DMS79 treated with DMSO at 0.1 percent for 48 hours (cell line): ENCODE data around the gene SFSWAP.
"Not testable (repeated sequence)": the region's sequence is repeated elsewhere in the genome, so short reads cannot be mapped to it uniquely, and the experiment has no call there.

Experiments used
- DNase-seq: peaks from one replicate; lab custom pipeline; 2025; lab: John Stamatoyannopoulos, UW

The SFSWAP gene

DNA sequence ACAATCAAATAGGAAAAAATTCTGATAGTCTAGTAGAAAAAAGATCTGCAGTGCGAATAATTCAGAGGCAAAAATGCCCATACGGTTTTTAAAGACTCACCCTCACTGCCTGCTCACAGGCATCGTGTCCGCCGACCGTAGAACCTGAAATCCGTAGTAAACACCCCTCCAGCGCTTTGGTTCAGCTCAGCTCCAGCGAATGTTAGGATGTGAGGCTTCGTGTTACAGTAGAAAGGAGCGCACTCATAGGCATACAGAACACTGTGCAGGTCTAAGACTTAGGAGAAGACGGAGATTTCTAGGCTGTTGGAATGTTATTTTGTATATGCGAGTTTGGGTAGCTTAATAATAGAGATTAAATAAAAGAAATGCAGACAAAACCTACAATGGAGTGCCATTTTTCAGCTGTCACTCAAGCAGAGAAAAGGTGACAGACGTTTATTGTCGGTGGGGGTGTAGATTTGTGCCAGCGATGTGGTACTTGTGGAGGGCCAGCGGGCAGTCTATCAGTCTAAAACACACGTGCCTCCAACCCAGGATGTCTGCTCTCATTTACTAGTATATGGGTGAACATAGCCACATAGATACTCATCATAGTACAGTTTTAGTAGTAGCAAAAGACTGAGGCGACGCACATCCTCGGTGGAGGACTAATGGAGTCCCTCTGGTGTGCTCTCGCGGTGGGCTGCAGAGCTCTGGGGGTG lies 25.7 kb downstream of the SFSWAP start:
- no peak for DNase-seq

DNA sequence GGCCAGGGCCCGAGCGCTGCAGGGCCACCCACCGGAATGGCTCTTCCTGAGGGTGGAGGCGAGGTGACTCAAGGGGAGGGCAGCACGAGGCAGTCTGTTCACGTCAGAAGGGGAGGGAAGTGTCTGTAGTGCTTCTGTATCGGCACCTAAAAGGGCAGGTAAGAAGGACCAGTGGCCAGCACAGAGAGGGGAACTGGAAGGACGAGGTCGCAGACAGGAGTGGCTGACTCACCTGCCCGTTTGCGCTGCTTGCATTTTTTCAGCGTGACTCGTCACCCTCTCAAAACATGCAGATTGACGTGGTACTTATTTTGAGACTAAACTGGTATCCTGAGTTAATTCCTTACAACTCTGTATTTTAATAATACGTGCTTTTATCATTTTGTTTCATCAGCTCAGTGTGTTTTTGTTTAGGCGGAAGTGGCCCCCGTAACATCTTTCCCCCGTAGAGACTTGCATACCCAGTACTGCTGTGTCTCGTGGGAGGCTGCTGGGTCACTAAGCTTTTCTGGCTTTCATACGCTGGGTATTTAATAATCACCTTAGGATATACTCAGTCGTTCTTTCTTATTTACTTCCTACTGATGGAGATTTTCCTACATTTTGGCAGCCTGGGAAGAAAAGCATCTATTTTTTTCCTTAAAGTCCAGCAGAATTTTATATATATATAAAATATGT lies 26.4 kb downstream of the SFSWAP start:
- DNase-seq = no peak

DNA sequence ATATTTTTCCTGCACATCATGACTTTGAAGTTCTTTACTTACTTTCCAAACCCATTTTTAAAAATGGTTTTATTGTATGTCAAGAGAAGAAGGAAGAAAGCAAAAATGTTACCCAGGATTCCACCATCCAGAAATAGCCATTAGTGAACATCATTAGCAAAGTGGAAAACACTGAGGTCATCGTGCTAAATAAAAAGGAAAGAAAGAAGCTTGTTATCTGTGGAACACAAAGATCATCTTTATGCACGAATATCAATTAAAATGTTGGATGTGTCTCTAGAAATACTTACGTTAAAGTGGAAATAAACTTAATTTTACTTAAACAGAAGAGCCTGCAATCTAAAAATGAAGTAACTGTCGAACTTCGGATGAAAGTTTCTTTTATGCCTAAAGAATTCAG lies 27.3 kb downstream of the SFSWAP start:
- no peak for DNase-seq

DNA sequence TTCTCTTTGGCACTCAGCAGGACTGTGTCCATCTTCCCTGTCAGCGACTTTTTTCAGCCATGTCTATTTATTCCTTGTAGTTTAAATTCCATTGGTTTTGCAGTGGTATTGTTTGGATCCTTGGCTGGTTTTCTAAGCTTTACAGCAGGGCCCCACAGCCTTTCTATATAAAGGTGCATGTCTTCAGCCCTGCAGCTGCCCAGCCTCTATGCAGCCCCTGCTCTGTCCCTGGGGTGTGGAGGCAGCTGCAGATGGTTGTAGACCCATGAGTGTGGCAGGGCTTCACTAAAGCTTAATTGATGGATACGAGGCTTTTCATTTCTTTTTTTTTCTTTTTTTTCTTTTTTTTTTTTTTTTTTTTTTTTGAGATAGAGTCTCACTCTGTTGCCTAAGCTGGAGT lies 29.7 kb downstream of the SFSWAP start:
- DNase-seq = no peak

DNA sequence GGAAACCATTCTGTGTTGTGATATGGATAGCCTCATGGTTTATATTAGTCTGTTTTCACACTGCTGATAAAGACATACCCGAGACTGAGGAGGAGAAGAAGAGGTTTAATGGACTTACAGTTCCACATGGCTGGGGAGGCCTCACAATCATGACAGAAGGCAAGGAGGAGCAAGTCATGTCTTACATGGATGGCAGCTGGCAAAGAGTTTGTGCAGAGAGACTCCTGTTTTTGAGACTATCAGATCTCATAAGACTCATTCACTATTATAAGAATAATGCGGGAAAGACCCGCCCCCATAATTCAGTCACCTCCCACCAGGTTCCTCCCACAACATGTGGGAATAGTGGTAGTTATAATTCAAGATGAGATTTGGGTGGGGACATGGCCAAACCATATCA lies 31.9 kb downstream of the SFSWAP start:
- DNase-seq = not testable (repeated sequence)

DNA sequence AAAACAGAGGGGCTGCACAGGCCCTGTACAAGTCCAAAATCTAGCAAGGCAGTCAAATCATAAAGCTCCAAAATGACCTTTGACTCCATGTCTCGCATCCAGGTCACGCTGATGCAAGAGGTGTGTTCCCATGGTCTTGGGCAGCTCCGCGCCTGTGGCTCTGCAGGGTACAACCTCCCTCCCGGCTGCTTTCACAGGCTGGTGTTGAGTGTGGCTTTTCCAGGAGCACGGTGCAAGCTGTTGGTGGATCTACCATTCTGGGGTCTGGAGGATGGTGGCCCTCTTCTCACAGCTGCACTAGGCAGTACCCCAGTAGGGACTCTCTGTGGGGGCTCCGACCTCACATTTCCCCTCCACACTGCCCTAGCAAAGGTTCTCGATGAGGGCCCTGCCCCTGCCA lies 32.5 kb downstream of the SFSWAP start:
- not testable (repeated sequence) for DNase-seq

DNA sequence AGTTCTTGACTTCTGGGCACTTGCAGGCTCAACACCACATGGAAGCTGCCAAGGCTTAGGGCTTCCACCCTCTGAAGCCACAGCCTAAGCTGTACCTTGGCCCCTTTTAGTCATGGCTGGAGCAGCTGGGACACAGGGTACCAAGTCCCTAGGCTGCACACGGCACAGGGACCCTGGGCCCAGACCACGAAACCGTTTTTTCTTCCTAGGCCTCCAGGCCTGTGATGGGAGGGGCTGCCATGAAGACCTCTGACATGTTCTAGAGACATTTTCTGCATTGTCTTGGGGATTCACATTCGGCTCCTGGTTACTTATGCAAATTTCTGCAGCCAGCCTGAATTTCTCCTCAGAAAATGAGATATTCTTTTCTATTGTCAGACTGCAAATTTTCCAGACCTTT lies 33.0 kb downstream of the SFSWAP start:
- DNase-seq = not testable (repeated sequence)

DNA sequence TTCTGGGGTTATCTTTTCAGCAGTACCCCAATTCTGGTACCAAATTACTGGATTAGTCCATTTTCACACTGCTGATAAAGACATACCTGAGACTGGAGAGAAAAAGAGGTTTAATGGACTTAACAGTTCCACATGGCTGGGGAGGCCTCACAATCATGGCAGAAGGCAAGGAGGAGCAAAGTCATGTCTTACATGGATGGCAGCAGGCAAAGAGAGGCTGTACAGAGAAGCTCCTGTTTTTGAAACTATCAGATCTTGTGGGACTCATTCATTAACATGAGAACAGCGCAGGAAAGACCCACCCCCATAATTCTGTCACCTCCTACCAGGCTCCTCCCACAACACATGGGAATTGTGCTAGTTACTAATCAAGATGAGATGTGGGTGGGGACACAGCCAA lies 33.8 kb downstream of the SFSWAP start:
- DNase-seq = not testable (repeated sequence)

DNA sequence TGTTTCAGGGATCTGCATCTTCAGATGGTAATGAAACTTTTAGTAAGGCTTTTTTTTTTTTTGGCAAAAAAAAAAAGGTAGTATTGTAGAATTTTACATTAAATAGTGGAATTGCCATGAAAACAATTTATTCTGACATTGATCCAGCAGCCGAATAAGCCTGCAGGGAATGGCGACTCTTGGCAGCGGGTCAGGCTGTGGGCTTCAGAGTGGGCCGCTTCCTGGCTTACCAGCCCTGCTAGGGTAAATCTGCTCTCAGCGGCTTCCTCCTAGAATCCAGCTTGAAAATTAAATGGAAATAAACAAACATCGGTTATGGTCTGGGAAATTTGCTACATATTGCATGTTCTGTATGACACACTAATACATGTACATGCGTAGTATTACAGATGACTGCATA lies 34.8 kb downstream of the SFSWAP start:
- DNase-seq = no peak

DNA sequence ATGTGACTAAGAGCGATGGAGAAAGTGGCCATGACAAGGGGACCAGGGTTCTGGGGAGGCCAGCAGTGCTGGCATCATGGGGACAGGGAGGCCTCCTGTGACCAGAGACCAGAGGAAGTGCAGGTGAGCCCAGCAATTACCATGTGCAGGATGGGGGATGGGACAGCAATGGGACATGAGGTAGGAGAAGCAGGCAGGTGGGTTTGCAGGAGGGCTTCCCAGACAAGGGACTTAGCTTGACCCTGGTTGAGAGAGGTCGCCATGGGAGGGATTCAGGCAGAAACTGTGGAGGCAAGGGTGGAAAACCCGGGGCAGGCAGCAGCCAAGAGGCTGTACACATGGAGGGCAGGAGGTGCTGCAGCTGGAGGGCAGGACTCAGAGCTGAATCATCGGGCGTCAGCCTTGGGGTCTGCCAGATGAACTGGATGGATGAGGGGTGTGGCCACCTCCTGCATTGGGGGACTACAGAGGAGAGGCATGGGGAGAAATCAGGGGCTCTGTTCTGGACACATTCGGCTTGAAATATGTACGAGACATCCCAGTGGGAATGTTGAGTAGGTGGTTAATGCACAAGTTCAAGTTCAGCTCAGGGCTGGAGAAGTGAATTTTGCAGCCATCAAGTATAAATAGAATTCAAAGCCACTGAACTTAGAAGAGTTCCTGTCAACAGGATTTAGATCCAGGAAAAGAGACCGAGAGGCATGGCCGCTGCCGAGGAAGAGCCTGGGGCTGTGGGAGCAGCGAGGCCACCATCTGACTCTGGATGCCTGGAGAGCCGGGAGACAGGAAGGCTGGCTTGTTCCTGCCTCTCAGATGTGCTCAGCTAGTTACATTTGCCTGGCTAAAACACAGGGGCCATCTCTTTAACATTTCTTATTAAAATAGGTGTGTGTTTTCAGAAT lies 36.6 kb downstream of the SFSWAP start:
- no peak for DNase-seq

DNA sequence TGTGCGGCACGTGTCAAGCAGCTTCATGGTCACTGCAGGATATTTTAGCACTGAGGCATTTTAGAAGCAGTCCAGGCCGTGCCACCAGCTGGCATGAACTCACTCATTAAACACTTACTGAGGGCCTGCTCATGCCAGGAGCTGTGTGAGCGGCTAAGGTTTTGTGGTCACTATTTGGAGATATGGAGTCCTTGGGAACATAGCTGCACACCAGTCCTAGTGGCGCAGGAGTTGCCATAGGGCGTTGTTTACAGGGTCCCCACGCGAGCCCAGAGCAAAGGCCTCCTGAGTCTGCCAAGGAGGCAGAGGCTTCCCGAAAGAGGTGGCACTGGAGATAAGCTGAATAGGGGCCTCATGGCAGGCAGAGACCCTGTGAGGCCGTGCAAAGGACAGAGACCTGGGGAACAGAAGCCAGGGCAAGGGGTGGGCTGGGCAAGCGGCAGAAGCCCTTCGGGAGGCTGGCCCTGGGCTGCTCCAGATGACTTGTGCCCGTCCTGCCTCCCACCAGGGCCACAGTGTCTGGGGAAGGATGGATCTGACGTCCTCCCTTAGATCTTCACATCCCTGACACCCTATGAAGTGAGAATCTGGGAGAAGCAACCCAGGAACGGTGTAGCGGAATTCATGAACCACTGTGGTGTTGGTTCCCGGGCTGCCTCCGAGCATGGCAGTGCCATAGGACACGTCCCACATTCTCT lies 38.9 kb downstream of the SFSWAP start:
- DNase-seq = no peak

DNA sequence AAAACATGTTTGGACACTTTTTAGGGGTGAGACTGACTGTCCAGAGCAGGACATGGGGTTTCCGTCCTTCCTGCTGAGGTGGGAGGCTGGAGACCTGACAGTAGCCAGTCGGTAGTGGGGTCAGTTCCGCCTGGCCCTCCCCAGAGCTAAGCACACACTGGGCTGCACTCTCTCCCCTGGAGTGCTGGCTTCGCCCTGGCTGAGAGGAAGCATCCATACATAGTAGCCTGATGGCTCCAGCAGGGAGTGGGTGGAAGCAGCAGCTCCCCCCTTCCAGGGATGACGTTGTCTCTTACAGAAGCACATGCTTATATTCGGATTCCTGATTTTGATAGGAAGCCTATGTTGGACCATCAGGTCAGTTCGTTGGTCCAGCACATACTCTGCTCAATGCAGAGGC lies 40.4 kb downstream of the SFSWAP start:
- no peak for DNase-seq

DNA sequence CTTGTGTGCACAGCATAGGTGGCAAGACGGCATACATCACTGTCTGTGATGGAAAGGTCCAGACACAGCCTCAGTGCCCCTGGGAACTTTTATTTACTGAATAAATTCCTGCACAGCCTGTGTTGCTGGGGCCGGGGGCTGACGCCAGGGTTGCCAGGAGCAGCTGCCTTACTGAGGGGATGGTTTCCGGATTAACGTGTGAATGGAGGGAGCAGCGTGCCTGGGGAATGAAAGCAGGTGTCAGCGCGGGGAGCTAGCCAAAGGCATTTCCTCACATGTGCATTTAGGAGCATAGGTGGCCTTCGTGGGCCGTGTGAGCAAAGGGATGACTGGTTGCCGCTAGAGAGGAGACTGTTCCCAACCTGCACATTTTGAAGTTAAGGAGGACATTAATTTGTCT lies 41.6 kb downstream of the SFSWAP start:
- DNase-seq = no peak

DNA sequence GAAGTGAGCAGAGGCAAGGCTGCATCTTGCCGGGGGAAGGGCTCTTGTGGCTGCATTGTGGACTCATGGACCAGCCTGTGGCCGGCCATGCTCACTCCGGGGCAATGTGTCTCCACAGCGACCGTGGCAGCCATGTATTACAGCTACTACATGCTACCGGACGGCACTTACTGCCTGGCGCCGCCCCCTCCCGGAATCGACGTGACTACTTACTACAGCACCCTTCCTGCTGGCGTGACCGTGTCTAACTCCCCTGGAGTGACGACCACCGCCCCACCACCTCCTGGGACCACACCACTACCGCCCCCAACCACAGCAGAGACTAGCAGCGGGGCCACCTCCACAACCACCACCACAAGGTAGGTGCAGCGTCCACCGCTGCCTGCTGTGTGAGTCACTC lies 42.1 kb downstream of the SFSWAP start:
- DNase-seq = no peak

DNA sequence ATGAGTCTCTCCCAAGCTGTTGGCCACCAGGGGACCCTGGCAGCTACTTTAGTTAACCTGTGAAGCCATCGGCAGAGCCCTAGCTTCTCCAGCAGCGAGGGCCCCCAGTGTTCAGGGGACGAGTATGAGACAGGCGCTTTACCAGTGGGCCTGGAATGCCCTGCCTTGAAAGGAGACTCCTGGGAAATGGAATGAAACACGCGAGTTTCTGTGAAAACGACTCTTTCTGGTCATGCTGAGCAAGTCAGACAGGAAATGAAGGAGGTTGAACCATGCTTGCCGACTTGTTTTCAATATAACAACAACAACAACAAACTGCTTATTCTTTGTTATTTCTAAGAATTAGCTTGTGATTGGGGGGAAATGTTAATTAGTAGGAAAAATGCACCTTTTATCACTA lies 42.9 kb downstream of the SFSWAP start:
- no peak for DNase-seq

DNA sequence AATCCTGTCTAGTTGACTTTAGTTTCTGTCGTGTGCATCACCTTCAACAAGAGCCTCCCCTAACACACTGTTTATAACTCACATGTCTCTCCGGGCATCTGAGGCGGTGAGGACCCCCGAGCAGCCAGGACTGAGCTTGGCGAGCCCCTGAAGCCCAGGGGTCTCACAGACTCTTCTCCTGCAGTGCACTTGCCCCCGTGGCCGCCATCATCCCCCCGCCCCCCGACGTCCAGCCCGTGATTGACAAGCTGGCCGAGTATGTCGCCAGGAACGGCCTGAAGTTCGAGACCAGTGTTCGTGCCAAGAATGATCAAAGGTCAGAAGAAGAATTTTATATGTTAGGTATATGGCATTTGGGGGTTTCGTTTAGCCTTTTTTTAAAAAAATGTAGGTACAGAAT lies 43.3 kb downstream of the SFSWAP start:
- no peak for DNase-seq

DNA sequence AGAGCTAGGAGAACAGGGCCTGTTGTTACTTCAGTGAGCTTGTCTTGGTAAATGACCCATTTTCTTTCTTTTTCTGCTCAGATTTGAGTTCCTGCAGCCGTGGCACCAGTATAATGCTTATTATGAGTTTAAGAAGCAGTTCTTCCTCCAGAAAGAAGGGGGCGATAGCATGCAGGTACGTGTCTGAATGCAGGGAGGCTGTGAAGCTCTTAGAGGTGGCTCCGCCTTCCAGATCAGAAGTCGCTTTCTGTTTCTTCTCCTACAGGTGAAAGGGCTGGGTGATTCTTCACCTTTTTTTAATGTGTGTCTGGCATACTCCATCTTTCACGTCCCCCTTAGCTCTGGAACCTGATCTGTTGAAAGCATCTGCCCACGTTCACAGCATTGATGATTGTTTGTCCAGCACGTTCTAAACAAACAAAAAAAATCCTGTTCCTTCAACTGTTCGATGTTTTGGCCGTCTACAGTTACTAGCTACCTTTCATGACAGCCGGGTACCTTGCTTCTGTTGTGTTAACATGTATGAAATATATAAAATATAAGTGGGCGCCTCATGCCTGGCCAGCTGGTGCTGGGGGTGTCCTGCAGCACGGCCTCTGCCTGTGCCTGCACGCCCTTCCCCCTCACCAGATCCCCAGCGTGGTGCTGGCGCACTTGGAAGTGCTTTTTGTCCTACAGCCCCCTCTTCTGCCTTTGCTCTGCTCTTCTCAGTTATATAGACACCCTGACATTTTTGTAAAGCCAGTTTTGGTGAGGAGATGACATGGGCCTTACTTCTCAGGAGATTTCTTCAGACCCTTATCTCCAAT lies 44.6 kb downstream of the SFSWAP start:
- no peak for DNase-seq

DNA sequence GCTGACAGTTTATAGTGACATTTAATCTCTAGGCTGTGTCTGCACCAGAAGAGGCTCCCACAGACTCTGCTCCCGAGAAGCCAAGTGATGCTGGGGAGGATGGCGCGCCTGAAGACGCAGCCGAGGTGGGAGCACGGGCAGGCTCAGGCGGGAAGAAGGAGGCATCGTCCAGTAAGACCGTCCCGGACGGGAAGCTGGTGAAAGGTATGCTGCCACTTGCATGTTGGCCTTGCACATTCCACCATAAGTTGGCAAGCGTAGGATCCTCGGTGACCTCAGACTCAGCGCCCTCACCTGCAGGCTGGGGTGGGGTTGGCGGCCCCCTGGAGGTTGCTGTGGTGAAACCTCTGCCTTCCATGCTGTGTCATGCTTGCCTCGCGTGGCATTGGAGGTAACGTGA lies 45.6 kb downstream of the SFSWAP start:
- DNase-seq = no peak

DNA sequence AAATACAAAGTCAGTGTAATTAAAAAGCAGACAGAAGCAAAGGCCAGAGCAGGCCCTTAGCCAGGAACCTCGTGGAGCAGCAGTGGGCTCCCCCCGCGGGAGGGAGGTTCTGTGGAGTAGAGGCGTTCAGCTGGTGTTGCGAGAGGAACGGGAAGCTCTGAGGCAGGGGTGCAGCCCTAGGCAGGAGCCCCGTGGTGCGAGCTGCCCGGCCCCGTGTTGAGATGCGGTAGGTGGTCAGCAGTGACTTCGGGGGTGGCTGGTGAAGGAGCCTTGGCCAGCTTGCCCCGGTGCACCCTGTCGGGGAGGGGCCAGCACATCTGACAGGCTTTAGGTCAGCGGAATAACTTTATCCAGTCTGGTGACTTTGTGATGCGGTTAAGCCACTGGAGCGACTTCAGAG lies 46.2 kb downstream of the SFSWAP start:
- no peak for DNase-seq

DNA sequence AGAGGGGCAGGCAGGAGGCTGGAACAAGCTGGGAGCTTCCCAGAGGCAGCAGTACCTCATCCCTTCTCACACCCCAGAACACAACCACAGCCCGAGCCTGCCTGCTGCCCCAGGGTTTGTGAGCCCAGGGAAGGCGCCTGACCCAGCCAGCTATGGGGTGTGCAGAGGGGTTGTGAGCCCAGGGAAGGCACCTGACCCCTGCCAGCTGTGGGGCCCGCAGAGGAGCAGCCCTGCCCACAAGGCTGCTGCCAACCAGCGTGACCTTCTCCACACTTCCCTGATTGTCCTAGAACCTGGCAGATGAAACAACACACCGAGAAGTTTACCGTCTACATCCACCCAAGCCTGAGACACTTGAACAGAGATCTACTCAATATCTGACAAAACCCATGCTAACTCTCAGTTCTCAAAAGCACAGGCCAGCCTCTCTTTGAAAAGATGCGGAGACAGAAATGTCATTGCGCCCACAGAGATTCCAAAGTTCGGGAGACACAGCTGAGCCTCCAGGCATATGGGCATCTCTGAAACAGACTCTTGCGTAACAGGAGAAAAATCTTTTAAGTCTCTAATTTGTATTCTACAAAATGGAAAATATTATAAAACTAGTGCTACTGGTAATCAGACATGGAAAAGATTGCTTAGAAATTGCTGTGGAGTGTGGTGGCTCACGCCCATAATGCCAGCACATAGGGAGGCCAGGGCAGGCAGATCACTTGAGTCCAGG lies 47.3 kb downstream of the SFSWAP start:
- no peak for DNase-seq

DNA sequence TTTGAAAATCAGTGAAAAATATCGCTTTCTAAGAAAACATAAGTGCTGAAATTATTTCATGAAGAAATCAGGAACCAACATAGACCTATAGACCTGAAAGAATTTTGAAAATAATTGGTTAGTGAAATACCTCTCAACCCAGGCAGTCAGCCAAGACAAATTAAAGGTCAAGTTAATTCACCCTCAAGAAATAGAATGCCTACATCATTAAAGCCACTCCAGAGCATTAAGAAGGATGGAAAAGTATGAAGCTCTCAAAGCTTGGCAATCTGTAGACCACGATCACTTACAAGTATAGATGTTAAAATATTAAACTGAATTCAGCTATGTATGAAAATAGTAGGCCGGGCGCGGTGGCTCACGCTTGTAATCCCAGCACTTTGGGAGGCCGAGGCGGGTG lies 48.3 kb downstream of the SFSWAP start:
- peak; percentile 80 for DNase-seq
